Hematopoietic multipotent progenitor cell treated with erythropoietin and hydrocortisone succinate and interleukin-3 and kit ligand, for 8 days (in vitro differentiated cells): Measurements from ENCODE around the gene STK10.

Experiments
- DNase-seq: peaks from one replicate; pipeline ENCODE4 v3.0.0-alpha.2; 2015

STK10 gene

DNA sequence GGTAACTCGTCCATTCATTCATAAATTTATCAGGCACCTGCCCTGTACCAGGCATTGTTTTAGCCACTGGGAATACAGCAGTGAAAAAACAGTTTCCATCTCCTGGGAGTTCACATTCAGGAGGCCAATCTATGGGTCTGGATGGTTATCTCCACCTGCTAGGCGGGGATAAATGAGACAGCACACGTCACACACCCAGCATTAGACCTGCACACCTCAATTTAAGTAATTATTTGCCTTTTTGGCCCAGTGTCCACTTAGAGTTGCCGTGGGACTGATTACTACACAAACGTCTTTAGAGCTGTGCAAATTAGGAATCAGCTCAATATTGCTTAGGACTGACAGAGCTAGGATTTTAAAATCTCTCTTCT lies 46.1 kb downstream of the STK10 start:
- no peak for DNase-seq

GRCh38 chr5:172140866-172141265 lies 47.2 kb downstream of the STK10 start:
- DNase-seq: no peak

DNA sequence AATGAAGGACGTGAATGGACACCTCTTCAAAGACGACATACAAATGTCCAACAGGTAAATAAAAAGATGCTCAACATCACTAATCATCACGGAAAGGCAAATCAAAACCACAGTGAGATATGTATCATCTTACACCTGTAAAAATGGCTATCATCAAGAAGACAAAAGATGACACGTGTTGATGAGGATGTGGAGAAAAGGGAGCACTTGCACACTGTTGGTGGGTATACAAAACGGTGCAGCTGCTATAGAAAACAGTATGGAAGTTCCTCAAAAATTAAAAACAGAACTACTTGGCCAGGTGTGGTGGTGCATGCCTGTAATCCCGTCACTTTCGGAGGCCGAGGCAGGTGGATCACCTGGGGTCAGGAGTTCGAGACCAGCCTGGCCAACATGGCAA lies 47.9 kb downstream of the STK10 start:
- DNase-seq: no peak

GRCh38 chr5:172137046-172137445 lies 51.0 kb downstream of the STK10 start:
- DNase-seq: no peak

DNA sequence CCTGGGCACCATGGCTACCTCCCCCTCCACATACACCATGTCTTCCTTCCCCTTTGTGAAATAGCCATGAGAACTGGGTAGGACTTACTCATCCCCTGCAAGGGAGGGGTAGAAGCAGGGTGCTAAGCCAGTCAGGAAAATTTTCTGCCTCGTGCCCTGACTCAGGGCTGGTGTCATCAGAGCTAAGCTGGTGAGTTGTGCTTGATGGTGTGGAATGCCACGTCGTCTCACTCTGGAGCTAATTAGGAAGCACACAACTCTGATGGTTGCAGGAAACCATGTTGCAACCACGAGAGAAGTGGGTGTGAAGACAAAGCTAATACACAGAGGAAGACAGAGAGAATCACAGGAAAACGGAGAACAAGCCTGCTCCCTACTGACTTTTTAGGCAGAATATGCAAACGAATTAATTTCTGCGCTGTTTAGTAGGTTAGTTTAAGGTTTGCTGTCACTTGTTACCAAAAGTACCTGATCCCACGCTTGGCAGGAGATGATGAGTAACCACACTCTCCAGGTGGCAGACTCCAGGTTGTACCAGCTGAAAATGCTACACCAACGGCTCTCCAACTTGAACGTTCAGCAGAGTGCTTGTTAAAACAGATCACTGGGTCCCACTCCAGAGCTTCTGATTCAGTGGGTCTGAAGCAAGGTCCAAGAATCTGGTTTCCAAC lies 54.5 kb downstream of the STK10 start:
- peak; percentile 24 for DNase-seq

DNA sequence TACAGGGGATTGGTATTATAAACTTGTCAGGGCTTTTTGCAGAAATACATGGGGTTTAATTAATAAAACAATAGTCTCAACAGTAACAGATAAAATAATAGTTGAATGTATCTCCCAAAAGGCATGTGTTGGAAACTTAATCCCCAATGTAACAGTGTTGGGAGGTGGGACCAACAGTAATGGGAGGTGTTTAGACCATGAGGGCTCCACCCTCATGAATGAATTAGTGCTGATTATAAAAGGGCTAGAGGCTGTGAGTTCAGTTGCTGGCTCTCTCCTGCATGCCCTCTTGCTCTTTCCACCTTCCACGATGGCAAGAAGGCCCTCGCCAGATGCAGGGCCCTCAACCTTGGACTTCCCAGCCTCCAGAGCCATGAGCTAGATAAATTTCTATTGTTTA lies 56.3 kb downstream of the STK10 start:
- DNase-seq: no peak

GRCh38 chr5:172129256-172129910 lies 58.6 kb downstream of the STK10 start:
- DNase-seq: no peak

DNA sequence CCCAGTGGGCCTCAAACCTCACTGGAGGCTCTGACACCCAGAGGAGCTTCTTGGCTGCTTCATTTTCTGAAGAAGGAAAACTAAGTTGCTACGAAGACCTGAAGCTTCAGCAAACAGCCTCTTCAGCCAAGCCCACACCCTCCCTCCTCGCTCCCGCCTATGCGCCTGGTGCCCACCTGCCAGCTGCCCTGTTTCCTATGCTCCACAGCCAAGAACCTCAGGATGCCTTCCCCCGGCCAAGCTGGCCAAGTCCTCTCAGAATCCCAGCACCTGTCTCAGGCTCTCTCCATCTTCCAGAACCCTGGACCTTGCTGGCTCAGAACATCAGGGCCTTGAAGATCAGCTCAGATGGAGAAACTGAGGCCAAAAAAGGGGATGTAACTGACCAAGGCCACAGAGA lies 60.4 kb downstream of the STK10 start:
- no peak for DNase-seq

DNA sequence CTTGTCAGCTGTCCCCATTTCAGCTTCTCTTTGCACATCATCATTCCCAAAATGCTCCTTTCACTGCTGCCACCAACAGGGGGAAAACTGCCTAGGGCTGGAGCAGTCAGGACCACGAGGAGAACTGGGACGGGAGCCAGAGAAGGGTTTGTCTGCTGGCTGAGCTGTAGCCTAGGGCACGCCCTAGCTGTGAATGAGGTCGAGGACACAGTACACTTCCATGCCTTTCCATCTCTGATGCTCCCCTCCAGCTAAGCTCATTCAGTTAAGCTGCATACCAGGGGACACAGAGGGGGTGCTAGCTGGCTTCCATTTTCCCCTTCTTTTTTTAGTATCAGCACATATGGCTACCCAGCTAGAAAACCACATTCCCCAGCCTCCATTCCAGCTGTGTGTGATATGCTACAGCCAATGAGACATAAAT lies 64.7 kb downstream of the STK10 start:
- peak; percentile 62 for DNase-seq

DNA sequence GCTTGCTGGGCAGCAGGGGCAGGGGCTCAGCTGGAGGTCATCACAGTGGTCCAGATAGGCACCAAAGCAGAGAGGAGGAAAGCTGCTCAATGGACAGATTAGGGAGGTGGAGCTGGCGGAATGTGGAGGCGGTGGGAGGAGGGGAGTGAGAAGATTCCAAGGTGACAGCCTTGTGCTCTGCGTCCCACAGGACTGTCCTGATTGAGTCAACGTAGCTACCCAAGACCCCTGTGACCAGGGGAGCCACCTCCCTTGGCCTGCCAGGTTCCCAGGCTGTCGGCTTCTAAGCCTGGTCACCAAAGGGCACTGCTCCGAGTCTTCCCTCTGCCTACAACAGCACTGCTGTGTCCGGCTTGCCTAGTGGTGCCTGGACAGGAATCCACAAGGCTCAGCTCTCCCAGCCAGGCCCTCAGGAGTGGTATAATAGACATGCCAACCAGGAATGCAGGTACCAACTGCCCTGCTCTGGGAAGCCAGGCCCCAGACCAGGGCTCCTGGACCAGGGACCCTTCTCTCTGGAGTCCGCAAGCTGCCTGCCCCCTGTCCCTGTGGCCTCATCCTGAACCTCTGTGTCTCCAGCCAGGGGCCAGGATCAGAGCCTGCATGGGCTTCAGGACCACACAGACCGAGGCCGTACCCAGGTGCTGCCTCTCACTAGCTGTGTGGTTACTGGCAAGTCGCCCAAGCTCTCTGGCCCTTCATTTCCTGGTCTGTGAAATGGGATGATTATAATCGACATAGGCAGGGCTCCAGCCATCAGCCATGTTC lies 67.9 kb downstream of the STK10 start:
- peak; percentile 66 for DNase-seq

GRCh38 chr5:172118891-172119290 lies 69.1 kb downstream of the STK10 start:
- DNase-seq: no peak

DNA sequence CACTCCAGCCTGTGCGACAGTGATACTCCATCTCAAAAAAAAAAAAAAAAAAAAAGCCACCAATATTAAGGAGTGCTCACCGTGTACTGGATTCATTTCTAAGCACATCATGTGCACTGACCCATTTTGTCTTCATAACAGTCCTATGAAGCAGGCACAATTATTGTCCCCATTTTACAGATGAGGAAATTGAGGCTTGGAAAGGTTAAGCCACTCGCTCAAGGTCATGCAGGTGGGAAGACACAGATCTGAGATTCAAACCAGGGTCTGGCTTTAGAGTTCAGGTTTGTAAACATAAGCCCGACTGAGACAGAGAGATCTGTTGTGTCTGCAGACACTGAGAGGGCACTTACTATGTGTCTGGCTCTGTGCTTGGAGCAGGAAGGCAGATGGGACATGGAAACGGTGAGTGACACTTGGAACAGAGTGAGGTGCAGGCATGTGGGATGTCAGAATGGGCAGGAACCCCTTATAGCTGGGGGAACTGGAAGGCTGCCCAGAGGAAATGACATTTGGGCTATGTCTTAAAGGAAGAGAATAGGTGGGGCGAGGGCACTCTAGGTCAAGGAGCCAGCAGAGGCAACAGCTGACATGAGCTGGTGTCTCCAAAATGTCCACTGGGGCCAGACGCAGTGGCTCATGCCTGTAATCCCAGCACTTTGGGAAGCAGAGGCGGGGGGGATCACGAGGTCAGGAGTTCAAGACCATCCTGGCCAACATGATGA lies 69.9 kb downstream of the STK10 start:
- peak; percentile 50 for DNase-seq

- peak; percentile 73 for DNase-seq
Measured at GRCh38 chr5:172115541-172115982, 72.5 kb downstream of the STK10 start.

DNA sequence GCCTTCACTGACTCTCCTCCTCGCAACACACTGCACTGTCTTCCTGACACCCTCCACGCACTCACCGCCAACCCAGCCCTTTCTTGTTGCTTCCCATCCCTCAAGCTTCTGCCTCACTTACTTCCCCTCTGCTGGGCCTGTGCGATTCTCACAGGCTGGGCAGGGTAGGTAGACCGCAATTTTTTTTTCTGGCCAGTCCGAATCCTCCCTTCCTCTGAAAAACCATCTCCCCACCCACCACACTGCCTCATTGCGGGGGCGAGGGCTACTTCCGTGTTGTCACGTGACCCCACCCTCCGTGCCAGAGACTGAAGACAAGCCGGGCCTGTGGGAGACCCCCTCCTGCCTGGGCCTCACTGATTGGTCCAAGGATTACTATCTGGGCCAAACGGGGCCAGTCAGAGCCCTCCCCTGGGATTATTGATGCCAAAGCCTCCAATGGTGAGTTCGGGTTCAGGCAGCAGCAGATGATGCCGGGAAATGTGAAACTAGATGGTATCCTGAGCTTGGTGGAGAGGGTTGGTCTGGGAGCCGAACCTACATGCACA lies 73.1 kb downstream of the STK10 start:
- DNase-seq: peak; percentile 98

DNA sequence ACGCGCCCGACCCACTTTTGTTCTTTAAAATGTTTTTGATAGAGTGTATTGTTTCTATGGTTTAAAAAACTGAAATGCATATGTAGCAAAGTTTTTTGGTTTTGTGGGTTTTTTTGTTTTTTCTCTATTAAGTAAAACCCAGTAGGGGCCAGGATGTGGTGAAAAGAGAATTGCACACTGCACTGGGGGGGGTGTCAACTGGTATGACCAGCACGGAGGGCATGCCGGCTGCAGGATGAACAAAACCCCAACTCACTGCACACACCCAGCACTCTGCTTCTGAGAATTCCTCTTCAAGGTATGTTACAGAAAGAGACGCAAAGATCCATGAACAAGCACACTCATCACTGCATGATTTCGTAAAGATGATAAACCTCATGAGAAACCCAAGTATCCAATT lies 75.0 kb downstream of the STK10 start:
- peak; percentile 62 for DNase-seq

GRCh38 chr5:172111852-172112225 lies 76.2 kb downstream of the STK10 start:
- DNase-seq: peak; percentile 88

DNA sequence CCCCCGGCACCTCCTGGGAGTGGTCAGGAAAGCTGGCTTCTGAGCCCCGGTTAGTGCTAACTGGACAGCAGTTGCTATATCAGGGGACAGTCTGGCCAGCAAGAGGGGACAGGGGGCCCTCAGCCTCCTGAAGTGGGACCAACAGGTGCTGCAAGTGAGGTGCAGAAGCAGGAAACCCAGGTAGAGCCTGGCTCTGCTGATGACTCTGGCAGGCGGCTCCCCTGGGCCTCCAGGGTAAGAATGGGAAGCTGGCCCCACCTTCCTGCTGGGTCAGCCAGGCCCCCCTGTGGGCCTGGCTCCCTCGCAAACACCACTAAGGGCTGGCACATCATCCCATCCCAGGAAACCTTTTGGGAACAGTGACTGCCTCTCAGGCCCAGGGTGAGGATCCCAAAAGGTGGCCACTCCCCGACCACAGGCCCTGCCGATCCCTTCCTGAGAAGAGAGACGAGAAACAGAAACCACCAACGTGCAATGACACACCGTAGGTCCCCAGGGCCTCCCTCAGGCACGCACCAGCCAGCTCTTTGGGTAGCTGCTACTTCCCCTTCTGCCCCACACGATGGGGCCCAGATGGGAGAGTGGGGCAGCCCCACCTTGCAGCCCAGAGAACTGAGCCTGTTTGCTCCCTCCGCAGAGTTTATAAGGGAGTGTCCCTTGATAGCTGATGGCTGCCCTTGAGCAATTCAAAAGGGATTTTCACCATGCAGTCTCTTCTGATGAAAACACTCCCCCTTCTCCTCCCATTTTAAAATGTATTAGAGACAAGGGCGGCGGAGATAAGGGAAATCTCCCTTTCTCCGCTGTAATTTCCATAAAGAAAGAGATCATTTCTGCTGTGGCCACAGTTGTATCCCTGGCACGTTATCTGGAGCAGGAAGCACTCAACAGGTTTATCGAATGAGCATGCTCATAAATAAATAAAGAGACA lies 76.8 kb downstream of the STK10 start:
- DNase-seq: peak; percentile 89

DNA sequence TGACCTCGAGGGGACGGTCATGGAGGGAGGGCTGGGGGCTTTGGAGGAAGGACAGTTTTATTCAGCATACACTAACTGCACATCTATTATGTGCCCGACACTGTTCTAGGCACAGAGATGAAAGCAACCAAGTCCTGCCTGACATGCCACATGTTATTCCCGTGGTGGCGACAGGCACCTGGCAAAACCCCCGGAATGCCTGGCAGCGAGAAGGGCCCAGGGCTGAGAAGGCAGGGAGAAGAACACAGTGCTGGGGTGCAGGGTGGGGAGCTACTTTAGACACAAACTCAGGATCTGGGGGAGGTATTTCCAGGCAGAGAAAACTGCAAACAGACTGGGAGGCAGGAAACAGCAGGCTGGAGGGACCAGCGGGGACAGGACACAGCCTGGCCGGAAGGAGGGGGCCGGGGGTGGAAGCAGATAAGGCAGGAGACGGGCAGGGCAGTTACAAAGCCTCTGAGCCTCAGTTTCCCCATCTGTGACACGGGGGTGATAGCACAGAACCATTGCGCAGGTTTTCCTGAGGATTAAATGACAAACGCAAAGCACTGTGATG lies 77.7 kb downstream of the STK10 start:
- no peak for DNase-seq

- DNase-seq: no peak
Measured at GRCh38 chr5:172109749-172110148, 78.3 kb downstream of the STK10 start.

- DNase-seq: no peak
Measured at GRCh38 chr5:172107571-172107970, 80.5 kb downstream of the STK10 start.

- peak; percentile 41 for DNase-seq
Measured at GRCh38 chr5:172106511-172107356, 81.3 kb downstream of the STK10 start.
